T-helper 2 cell treated with Interferon-gamma antibody and Interleukin-4, amounts not matched to agents 100 ng/mL and 5 ng/mL, for 36 hours (primary cell): Measurements from ENCODE around the gene DOC2A. TPM values are rescaled to one million over a fixed set of nuclear protein-coding genes. Genes with fewer than 3 reads are reported as not detected.
"Not testable (repeated sequence)": the region's sequence is repeated elsewhere in the genome, so short reads cannot be mapped to it uniquely, and the experiment has no call there.

Experiments used
- intact Hi-C: fragments of 100-400 bp; cut with micrococcal nuclease; formaldehyde crosslinking; loops from one replicate; pipeline ENCODE4 v1.15.1; 2023
- total RNA-seq: library from RNA; stranded (reverse); gene quantifications from 2 replicates; pipeline ENCODE4 v1.2.3, GENCODE V29; 2022

Gene DOC2A
- total RNA-seq = 0.25 TPM in 1 of 2 replicates, not detected in the other

GRCh38 chr16:30010844-30011713, at the start of gene DOC2A:
Gene DOC2A (minus strand): TSS chr16:30011027. CDS start chr16:30010222, 805 bp downstream.
- intact Hi-C loops = no loop called here

GRCh38 chr16:30060346-30060745, 49.5 kb upstream of the DOC2A start:
- intact Hi-C loops = loop anchor here (10.0 kb wide), 1 partner anchor 344 kb away; the partner anchor contains the start of gene ZNF771

DNA sequence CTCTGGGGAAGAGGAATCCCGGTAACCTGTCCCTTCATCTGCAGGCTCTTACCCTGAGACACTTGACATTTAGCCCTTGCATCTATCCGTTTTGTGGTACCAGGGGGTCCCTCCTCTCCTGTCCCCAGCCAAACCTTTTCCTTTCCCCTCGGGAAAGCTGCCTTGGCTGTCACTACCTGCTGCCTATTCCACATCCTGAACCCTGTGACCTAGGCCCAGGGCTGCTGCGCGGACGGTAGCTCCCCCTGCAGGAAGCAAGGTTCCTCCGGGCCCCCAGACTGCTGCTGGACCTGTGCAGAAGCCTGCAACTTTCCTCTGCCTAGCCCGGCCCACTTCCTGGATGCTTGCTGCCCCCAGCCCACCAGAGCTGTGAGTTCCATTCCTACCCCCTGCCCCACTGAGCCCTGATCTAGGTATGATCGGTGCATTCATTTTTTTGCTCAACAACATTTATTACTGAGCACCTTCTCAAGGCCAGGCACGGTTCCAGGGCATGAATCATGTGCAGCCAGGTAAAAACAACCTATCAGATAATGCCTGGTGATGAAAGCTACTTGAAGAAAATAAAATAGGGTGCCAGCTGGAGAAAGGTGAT, 44.2 kb upstream of the DOC2A start:
- intact Hi-C loops = loop anchor here (1.0 to 2.0 kb wide), 2 partner anchors 9 to 14 kb away; no protein-coding TSS in a partner anchor

GRCh38 chr16:30054451-30054850, 43.6 kb upstream of the DOC2A start:
- intact Hi-C loops = loop anchor here (2.0 kb wide), 1 partner anchor 14 kb away; no protein-coding TSS in a partner anchor

- intact Hi-C loops = loop anchor here (2.0 kb wide), 1 partner anchor 15 kb away; no protein-coding TSS in a partner anchor
These were observed 42.7 kb upstream of the DOC2A start for GRCh38 chr16:30053376-30054015.

- intact Hi-C loops = no loop called here
These were observed 42.0 kb upstream of the DOC2A start for GRCh38 chr16:30052671-30053372.

DNA sequence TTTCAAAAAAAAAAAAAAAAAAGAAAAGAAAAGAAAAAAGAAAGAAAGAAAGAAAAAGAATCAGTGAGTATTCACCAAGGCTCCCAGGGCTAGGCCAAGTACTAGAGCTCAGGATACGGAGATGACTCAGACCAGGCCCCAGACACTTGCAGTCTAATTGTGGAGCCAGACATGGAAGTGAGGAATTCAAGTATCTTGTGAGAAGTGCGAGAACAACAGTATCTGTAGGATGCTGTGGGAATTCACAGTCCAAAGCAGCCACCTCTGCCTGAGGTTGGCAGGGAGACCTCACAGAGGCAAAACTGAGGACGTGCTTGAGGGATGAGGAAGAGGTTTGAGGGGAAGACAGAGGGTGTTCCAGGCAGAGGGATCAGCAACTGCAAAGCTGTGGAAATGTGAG, 40.7 kb upstream of the DOC2A start:
- intact Hi-C loops = no loop called here

GRCh38 chr16:30049871-30050270, 39.0 kb upstream of the DOC2A start:
- intact Hi-C loops = no loop called here

- intact Hi-C loops = no loop called here
These were observed 35.8 kb upstream of the DOC2A start for GRCh38 chr16:30046588-30046987.

- intact Hi-C loops = no loop called here
These were observed 35.4 kb upstream of the DOC2A start for GRCh38 chr16:30046178-30046577.

- intact Hi-C loops = no loop called here
These were observed 31.0 kb upstream of the DOC2A start for GRCh38 chr16:30041841-30042240.

DNA sequence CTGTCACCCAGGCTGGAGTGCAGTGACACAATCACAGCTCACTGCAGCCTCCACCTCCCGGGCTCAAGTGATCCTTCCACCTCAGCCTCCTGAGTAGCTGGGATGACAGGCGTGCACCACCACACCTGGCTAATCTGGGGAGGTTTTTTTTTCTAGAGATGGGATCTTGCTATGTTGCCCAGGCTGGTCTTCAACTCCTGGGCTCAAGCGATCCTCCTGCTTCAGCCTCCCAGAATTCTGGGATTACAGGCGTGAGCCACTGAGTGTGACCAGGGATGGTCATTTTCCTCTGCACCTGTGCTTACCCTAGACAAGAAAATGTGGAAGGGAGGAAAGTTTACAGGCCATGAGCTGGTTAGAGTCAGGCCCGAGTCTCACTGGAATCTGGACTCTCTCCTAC, 29.9 kb upstream of the DOC2A start:
- intact Hi-C loops = not testable (repeated sequence)

DNA sequence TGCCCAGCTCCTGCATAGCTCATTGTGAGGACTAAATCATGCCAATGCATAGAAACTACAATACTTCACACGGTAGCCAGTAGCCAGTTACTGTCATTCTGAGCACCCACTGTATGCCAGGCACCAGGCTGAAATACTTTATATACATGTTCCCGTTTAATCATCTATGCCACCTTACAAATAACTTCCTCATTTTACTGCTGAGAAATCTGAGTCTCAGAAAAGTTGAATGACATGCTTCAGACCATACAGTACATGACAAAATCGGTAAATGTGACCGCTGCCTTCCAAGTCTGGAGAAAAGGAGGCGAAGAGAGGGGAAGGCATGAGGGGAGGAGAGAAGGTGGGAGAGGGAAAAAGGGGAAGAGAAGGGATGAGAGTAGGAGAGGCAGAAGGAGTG, 29.4 kb upstream of the DOC2A start:
- intact Hi-C loops = no loop called here

DNA sequence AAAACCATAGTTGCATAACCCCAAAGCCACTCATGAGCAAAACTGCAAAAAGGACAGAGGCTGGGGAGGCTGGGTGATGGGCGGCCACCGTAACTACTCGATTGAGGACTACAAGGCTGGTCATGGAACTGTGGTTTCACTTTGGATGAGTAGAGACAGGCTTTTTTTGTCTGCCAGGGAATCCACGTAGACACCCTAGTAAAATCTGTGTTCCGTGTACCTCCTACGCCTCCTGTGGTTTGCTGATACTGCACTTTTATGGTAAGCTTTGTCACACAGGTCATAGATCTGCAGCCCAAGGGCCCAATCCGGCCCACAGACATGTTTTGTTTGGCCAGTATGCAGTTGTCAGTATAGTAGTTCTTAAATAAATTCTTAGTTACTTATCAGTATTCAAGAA, 22.4 kb upstream of the DOC2A start:
- intact Hi-C loops = no loop called here

GRCh38 chr16:30032083-30032819, 21.4 kb upstream of the DOC2A start:
- intact Hi-C loops = no loop called here

DNA sequence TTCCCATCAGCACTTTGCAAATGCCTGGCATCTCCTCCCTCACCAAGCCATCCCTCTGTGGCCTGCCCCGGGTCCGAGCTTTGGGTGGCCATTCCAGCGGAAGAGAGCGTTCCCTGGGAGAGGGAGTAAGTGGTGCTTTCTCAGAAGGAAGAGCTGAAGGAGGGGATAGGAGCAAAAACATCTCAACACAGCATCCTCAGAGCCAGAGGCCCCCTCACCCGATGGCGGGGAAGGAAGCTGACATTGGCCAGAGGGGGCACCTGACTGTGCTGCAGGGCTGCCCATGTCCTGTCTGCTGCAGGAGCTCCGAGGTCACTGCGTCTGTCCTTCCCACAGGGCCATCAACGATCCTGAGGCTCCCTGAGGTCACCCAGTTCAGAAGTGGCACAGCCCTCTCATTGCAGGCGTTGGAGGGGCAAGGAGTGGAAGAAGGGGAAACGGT, 20.7 kb upstream of the DOC2A start:
- intact Hi-C loops = no loop called here

DNA sequence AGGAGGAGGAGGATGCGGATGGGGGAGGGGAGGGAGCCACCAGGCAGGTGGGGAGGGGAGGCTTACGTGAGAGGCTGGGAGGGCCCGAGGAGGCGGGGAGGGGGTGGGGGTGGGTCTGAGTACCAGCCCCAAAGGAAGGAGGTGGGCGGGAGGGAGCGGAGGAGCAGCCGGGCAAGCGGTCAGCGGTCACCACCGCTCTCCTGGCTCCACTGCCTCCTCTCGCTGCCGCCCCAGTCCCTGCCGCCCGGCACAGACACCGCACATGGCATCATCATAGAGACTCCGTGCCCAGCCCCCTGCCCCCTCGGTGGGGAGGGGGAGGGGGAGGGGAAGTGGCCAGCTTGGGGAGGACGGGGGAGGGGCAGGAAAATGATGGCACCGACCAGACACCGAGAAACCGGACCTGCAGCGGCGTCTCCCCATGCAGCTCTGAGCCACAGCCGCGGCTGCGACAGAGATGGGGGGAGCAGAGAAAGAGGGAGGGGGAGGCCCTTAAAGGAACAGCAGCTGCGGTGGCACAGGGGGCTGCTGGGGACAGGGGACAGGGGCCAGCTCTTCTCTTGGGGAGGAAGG, 20.1 kb upstream of the DOC2A start, which contains the start of gene TLCD3B:
Gene TLCD3B (minus strand): TSS at position 431 of the 573 bp plus-strand sequence. CDS start 744 bp downstream, outside the sequence.
- intact Hi-C loops = no loop called here

GRCh38 chr16:30030011-30030685, 19.3 kb upstream of the DOC2A start:
- intact Hi-C loops = no loop called here

DNA sequence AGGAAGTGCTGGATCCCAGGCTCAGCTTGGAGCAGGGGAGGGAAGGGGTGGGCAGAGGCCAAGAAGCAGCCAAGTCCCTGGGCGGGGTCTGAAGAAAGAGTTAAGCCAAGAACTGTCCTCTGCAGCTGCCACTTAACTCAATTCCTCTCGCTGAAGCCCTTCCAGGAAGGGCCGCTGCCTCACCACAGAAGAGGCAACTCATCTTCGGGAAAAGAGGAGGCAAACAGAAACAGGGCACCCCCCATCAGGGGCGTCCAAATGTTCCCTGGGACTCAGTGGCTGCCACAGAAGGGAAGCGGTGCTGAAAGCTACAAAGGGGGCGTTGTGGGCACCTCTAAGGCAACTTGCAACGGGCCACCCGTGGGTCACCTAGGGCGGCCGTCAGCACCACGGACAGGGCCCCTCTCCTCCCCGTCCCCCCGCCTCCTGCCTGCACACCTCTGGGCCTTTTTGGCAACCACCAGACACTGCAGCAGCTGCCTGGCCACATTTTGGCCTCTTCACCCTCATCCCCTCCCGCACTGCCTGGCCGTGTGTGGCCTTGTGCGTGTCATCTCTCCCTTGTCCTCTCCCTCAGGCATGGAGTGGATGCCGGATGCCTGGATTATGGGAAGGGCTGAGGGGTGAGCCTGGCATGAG, 17.7 kb upstream of the DOC2A start:
- intact Hi-C loops = no loop called here
